ENCODE measurements around the gene PNPLA5. TPM values are rescaled to one million over a fixed set of nuclear protein-coding genes. Genes with fewer than 3 reads are reported as not detected.

The PNPLA5 gene
- total RNA-seq, 1 experiment from 2014 or later: 5.5 TPM

- peak overlapping the region; percentile 21 to 77 (median 46); a peak in 4 of 7 replicates for H3K27ac Mint-ChIP-seq
- peaks cover 26 to 32% of the 10 kb centered on the region in 2 experiments for H3K4me1 Mint-ChIP-seq
- Histone ChIP-seq H3K9me3 (ENCODE audit: control insufficient read depth, low read depth, low read length) (no peaks in the 10 kb centered on the region), H4K8ac (replicated peaks; ENCODE audit: insufficient read length, low read depth, low read length) (no peak overlapping the region), H3K27ac (ENCODE audit: insufficient read length, low read depth, low read length) (no peak overlapping the region), H3K14ac (ENCODE audit: insufficient read depth, low read length) (no peak overlapping the region), H3K4me1 (ENCODE audit: insufficient read depth, low read length) (no peaks in the 10 kb centered on the region), H3K79me1 (ENCODE audit: insufficient read depth, low read depth, low read length, poor library complexity, severe bottlenecking) (peaks cover 4% of the 10 kb centered on the region), H3K9ac (ENCODE audit: extremely low read depth, insufficient read length, low read length) (no peak overlapping the region), H2AK5ac (ENCODE audit: insufficient read length, low read length) (no peak overlapping the region), H3K4me2 (ENCODE audit: insufficient read depth, insufficient read length, low read length) (no peak overlapping the region), H3K4ac (ENCODE audit: low read depth, low read length) (no peak overlapping the region), H3T11ph (ENCODE audit: low read length) (no peak overlapping the region), H4K20me1 (ENCODE audit: control insufficient read depth, insufficient read depth, insufficient read length) (no peaks in the 10 kb centered on the region), H2BK12ac (ENCODE audit: insufficient read length, low read depth, low read length) (no peak overlapping the region), H4K5ac (ENCODE audit: insufficient read length, low read depth, low read length) (no peak overlapping the region), H4K91ac (ENCODE audit: insufficient read length, low read depth, low read length) (no peak overlapping the region), H2BK120ac (ENCODE audit: low read depth, low read length, poor library complexity, severe bottlenecking) (no peak overlapping the region), H2BK5ac (ENCODE audit: insufficient read length, low read length) (no peak overlapping the region), H2BK15ac (ENCODE audit: low read depth, low read length) (no peak overlapping the region), H2AFZ (ENCODE audit: low read length) (no peak overlapping the region), H3K23me2 (ENCODE audit: insufficient read length, low read depth, low read length, poor library complexity, severe bottlenecking) (no peaks in the 10 kb centered on the region), H3K79me2 (ENCODE audit: insufficient read depth, low read length) (peaks cover 8% of the 10 kb centered on the region; the same call in 1 of the 2 replicates), H3K23ac (ENCODE audit: insufficient read length, low read depth, low read length) (no peak overlapping the region), H3K18ac (ENCODE audit: insufficient read length, low read depth, low read length) (no peak overlapping the region), H3K27me3 (ENCODE audit: insufficient read depth, low read length) (no peaks in the 10 kb centered on the region), H2BK20ac (ENCODE audit: low read depth, low read length, poor library complexity, severe bottlenecking) (no peak overlapping the region), H3K56ac (ENCODE audit: insufficient read length, low read depth, low read length) (no peak overlapping the region)
- no peak for TF ChIP-seq CTCF (conservative IDR thresholded peaks at IDR 0.05)
- no CpG with 5 or more reads among the region's 21 CpGs for WGBS (ENCODE audit: extremely low coverage, insufficient read length, low lambda C conversion rate)
- DNase-seq: no peak
- H3K27me3 Mint-ChIP-seq (ENCODE audit: low read depth): peaks cover 2% of the 10 kb centered on the region; the same call in 1 of the 2 replicates
- H3K4me3 Mint-ChIP-seq: no peak overlapping the region
- peaks cover 1 to 6% (median 5%) of the 10 kb centered on the region in 3 experiments; a peak in 5 of 7 replicates for H3K36me3 Mint-ChIP-seq (ENCODE audit: insufficient read depth in 1 of 3, low read depth in 3 of 3)
- no peaks in the 10 kb centered on the region for H3K9me3 Mint-ChIP-seq
Measured at GRCh38 chr22:43843783-43844530, 47.9 kb downstream of the PNPLA5 start.

All from H9 (cell line).